ENCODE data around the gene CGAS.

The CGAS gene

GRCh38 chr6:73452107-73452461, at the start of gene CGAS:
TSS of gene CGAS (minus strand) at chr6:73452297. CDS start at chr6:73452181, 116 bp downstream.
- Histone ChIP-seq H3K4me3 (ENCODE audit: low read depth in 1 of 2, low read length in 1 of 2) (peak within 1 kb of the TSS; percentile 67 to 93), H3K4me1 (ENCODE audit: control insufficient read depth in 1 of 2, insufficient read depth in 1 of 2, low read depth in 1 of 2, low read length in 1 of 2) (peaks cover 63 to 68% of the 10 kb centered on the region in 2 experiments), H3K36me3 (peaks cover 11% of the 10 kb centered on the region), H3K9me3 (no peaks in the 10 kb centered on the region), H3K27me3 (no peaks in the 10 kb centered on the region), H3K27ac (peak within 1 kb of the TSS; percentile 87)
- TF ChIP-seq CTCF (IDR thresholded peaks at IDR 0.05): peak; percentile 8

DNA sequence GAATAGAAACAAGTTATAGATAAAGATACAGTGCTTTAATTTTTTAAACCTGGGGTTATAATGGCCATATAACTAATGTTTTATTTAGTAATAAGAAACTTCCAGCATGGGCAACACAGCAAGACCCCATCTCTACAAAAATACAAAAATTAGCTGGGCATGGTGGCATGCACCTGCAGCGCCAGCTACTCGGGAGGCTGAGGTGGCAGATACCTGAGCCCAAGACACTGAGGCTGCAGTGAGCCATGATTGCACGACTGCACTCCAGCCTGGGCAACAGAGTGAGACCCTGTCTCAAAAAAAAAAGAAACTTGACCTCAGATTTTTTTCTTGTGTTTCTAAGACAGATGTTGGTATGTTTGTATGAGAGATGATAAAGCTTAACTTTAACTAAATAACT, 45.8 kb upstream of the CGAS start:
- Histone ChIP-seq H3K4me1 (ENCODE audit: control insufficient read depth in 1 of 2, insufficient read depth in 1 of 2, low read depth in 1 of 2, low read length in 1 of 2) (peaks cover 0 to under 1% of the 10 kb centered on the region in 2 experiments), H3K27ac (no peak overlapping the region), H3K9me3 (no peaks in the 10 kb centered on the region), H3K36me3 (peaks cover 87% of the 10 kb centered on the region), H3K4me3 (ENCODE audit: low read depth in 1 of 2, low read length in 1 of 2) (no peak overlapping the region), H3K27me3 (no peaks in the 10 kb centered on the region)
- TF ChIP-seq CTCF (IDR thresholded peaks at IDR 0.05): no peak

GRCh38 chr6:73491377-73491776, 39.3 kb upstream of the CGAS start:
- Histone ChIP-seq H3K9me3 (no peaks in the 10 kb centered on the region), H3K36me3 (peaks cover 68% of the 10 kb centered on the region), H3K4me1 (ENCODE audit: control insufficient read depth in 1 of 2, insufficient read depth in 1 of 2, low read depth in 1 of 2, low read length in 1 of 2) (no peaks in the 10 kb centered on the region), H3K27ac (no peak overlapping the region), H3K27me3 (no peaks in the 10 kb centered on the region), H3K4me3 (ENCODE audit: low read depth in 1 of 2, low read length in 1 of 2) (no peak overlapping the region)
- no peak for TF ChIP-seq CTCF (IDR thresholded peaks at IDR 0.05)

- TF ChIP-seq CTCF (IDR thresholded peaks at IDR 0.05): no peak
- Histone ChIP-seq H3K27ac (no peak overlapping the region), H3K4me1 (ENCODE audit: control insufficient read depth in 1 of 2, insufficient read depth in 1 of 2, low read depth in 1 of 2, low read length in 1 of 2) (no peaks in the 10 kb centered on the region), H3K4me3 (ENCODE audit: low read depth in 1 of 2, low read length in 1 of 2) (no peak overlapping the region), H3K9me3 (no peaks in the 10 kb centered on the region), H3K36me3 (peaks cover 69% of the 10 kb centered on the region), H3K27me3 (no peaks in the 10 kb centered on the region)
These were observed 35.4 kb upstream of the CGAS start for GRCh38 chr6:73487473-73487872.

- Histone ChIP-seq H3K9me3 (no peaks in the 10 kb centered on the region), H3K36me3 (peaks cover 87% of the 10 kb centered on the region), H3K4me3 (ENCODE audit: low read depth in 1 of 2, low read length in 1 of 2) (no peak overlapping the region), H3K4me1 (ENCODE audit: control insufficient read depth in 1 of 2, insufficient read depth in 1 of 2, low read depth in 1 of 2, low read length in 1 of 2) (no peaks in the 10 kb centered on the region), H3K27ac (no peak overlapping the region), H3K27me3 (no peaks in the 10 kb centered on the region)
- no peak for TF ChIP-seq CTCF (IDR thresholded peaks at IDR 0.05)
These were observed 32.3 kb upstream of the CGAS start for GRCh38 chr6:73484438-73484837.

- no peak for TF ChIP-seq CTCF (IDR thresholded peaks at IDR 0.05)
- Histone ChIP-seq H3K9me3 (no peaks in the 10 kb centered on the region), H3K27me3 (no peaks in the 10 kb centered on the region), H3K4me1 (ENCODE audit: control insufficient read depth in 1 of 2, insufficient read depth in 1 of 2, low read depth in 1 of 2, low read length in 1 of 2) (no peaks in the 10 kb centered on the region), H3K27ac (no peak overlapping the region), H3K4me3 (ENCODE audit: low read depth in 1 of 2, low read length in 1 of 2) (no peak overlapping the region), H3K36me3 (peaks cover 77% of the 10 kb centered on the region)
These were observed 29.9 kb upstream of the CGAS start for GRCh38 chr6:73481969-73482368.

Data from neutrophil (primary cell).